ENCODE measurements around the gene SACM1L.
"Not testable (repeated sequence)": the region's sequence is repeated elsewhere in the genome, so short reads cannot be mapped to it uniquely, and the experiment has no call there.

SACM1L gene

DNA sequence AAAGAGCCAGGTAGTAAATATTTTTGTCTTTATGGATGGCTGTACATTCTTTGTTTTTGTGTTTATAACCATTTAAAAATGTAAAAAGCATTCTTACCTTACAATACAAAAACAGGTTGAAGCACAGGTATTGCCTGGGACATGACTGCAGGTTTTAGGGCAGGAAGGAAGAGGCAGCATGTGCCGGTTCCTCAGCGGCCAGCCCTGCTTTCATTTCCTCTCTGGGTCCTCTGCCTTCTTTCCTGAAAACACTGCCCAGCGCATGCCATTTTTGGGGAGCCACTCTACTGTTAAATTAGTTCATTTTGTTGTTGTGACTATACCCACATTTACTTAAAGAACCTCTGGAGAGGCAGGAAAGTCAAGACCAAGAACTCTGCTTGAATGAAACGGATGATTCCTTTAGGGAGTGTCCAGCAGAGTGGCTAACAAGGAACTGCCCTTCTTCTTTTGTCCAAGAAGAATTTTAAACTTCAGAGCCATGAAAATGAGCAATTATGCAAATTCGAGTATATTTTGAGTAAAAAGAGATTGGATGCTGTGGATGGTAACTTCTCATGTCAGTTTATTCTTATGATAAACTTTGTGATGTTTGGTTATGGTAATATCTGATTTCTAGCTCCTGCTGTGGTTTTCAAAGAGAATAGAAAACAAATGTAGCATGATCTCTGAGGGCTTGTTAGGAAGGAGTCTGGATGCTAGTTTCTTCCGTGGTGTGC is 52.7 kb downstream of the SACM1L start:
- DNase-seq (ENCODE audit: low read depth): no peak

DNA sequence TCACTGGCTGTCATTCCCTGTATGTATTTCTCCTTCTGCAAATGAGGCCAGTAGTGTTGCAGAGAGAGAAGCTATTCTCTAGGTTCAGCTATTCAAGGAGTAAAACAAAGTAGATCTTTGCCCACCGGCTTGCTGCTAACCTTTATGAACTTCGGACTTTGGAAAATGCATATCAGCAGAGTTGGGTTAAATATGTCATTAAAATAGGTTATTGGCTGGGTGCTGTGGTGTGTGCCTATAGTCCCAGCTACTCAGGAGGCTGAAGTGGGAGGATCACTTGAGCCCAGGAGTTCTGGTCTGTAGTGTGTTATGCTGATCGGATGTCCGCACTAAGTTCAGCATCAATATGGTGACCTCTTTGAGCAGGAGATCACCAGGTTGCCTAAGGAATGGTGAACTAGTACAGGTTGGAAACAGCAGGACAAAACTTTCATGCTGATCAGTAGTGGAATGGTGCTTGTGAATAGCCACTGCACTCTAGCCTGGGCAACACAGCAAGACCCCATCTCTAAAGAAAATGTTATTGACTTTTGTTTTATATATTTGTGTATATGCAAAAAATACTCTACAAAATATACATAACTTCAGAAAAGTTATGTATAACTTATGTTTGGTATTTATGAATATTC is 53.4 kb downstream of the SACM1L start:
- DNase-seq (ENCODE audit: low read depth): no peak

DNA sequence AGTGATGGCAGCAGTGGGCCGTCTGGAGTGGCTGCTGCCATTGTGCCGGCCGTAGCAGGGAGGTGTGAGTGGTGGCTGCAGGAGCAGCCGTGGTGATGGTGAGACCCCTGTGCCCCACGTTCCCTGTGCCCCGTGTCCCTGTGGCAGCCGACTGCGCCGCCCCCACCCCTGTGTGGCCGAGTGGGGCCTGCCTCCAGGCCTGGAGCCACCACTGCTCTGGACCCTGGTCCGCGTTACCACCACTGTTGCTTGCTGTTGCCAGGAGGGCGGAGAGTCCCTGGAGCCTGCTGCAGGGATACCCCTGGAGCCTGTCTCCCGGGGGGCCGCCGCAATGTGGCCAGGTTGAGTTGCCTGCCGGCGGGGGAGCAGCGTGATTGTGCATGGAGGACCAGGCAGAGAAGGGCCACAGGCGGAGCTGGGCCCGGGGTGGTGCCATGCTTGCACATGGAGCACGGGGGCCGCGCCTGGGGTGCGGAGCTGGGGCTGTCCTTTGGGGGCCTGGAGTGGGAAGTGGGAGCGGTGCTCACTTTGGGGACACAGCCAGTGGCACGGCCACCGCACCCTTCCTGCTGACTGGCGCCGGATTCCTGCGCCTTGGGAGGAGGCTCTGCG is 57.1 kb downstream of the SACM1L start:
- DNase-seq (ENCODE audit: low read depth): no peak

DNA sequence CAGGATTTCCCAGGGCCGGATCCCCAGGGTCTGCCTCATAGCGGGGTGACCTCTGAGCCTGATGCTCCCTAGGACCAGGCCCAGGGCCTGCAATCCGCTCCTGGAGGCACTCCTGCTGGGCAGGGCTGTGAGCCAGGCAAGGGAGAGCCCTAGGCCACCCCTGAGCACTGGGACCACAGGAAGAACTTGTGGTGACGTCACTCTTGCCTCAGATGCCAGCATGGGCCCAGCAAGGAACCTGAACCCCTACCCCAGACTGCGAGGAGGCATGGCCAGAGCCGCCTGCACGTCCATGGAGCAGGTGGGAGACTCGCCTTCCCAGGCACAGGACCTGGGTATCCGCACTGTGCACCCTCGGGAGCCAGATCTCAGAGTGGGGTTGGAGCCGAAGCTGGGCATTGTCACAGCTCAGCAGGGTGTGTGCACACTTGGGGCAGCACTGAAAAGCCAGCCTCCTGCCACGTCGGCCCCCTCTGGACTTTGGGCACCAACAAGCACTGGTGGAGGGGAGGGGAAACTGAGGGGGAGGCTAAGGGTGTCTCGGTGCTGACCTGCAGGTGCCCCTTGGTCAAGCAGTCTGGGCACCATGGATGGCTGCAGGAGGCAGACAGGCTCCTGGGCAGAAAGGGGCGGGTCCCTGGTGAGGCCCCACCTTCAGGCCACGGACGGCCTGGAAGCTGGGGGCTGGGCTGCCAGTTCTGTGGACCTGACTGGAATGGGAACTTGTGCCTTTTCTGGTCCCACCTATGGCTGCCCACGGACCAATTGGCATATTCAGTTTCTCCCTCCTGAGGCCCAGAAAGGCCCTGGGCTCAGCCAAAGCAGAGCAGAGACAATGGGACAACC is 57.8 kb downstream of the SACM1L start:
- DNase-seq (ENCODE audit: low read depth): no peak

DNA sequence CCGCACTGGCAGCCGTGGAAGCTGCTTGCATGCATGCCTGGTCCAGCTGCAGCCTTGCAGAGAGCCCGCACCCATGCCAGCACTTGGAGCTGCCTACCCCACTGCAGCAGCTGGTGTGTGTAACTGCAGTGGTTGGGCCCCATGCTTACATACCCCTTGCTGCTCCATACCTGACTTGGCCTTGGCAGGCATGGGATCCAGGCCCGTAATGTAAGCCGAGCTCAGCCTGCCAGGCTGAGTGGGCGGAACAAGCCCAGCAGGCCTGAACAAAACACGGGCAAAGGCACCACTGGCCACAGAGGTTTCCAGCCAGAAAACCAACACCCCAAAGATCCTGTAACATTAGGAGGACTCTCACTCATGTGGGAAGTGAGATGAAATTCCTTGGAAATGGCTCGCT is 58.9 kb downstream of the SACM1L start:
- no peak for DNase-seq (ENCODE audit: low read depth)

DNA sequence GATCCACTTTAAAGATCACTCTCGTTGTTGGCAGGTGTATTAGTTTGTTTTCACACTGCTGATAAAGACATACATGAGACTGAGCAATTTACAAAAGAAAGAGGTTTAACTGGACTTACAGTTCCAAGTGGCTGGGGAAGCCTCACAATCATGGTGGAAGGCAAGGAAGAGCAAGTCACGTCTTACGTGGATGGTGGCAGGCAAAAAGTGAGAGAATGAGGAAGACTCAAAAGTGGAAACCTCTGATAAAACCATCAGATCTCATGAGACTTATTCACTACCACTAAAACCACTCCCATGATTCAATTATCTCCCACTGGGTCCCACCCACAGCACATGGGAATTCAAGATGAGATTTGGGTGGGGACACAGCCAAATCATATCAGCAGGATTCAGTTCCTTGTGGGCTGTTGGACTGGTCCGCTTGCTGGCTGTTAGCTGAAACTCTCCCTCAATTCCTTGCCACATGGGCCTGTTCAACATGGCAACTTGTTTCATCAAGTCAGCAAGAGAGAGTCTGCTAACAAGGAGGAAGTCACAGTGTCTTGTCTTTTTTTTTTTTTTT is 59.9 kb downstream of the SACM1L start:
- not testable (repeated sequence) for DNase-seq (ENCODE audit: low read depth)

DNA sequence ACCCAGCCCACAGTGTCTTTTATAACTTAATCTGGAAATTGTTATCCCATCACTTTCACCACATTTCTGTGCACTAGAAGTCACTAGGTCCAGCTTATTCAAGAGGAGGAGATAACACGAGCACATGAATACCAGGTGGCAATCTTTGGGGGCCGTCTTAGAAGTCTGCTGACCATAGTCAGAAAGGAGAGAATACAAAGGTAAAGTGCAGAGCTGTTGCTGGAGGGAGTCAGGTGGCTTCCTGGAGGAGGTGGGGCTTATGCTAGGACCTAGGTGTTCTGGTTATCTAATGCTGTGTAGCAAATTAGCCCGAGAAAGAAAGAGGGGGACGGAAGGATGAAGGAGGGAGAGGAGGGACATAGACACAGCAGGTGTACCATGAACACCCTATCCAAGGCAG is 60.7 kb downstream of the SACM1L start:
- no peak for DNase-seq (ENCODE audit: low read depth)

DNA sequence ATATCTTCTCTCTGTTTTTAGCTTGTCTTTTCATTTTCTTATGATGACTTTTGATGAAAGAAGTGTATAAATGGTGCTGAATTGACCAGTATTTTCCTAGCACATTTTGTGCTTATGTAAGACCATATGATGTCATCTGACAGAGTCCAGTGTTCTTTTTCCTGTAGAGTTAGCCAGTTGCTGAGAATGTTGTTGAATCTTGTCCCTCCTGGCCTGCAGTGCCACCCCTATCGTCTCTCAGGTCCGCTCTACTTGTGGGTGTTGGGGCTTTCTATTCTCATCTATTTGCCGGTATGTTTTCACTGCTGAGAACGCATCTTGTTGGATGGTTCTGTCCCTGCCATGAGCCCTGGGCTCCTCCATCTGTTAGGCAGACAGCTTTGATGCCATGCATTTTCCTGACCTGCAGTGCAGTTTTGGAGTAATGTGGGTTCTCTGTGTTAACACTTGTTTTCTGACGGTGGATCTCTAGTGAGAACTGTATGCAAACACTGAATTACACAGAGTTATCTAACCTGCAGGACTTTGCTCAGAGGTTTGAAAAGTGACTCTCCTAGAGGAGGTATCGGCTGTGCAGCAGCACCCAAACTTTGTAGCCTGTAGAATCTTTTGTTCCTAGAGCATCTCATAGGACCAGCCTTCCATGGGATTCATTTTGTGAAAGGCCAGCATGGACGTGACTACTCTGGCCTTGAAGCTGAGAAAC is 62.5 kb downstream of the SACM1L start:
- no peak for DNase-seq (ENCODE audit: low read depth)

DNA sequence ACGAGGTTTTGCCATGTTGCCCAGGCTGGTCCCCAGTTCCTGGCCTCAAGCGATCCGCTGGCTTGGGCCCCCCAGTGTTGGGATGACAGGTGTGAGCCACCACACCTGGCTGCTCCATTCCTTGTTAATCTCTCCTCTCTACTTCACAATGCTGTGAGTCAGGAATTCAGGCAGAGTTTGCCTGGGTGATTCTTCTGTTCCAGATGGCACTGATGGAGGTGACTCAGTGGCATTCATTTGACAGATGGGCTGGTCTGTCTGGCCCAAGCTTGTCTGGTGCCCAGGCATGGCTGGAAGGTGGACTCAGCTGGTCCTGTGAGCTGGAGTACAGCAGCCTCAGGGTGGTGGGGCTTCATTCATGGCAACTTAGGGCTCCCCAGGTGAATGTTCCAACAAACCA is 63.9 kb downstream of the SACM1L start:
- DNase-seq (ENCODE audit: low read depth): no peak

DNA sequence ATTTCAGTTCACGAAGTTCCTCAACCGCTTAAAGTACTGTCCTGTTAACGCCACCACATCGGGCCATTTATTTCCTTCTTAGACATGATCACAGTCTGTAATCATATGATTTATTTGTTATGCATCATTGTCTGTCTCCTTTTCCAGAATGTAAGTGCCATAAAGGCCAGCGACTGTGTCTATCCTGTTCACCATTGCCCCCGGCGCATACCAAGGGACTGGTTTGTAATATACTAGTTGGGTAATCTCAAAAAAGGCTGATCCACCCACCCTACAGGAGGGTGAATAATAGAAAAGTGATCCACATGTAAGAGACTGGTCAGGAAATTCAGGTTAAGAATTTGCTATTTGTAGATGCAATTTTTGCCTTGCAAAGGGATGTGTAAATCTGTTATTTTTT is 65.3 kb downstream of the SACM1L start:
- DNase-seq (ENCODE audit: low read depth): no peak

DNA sequence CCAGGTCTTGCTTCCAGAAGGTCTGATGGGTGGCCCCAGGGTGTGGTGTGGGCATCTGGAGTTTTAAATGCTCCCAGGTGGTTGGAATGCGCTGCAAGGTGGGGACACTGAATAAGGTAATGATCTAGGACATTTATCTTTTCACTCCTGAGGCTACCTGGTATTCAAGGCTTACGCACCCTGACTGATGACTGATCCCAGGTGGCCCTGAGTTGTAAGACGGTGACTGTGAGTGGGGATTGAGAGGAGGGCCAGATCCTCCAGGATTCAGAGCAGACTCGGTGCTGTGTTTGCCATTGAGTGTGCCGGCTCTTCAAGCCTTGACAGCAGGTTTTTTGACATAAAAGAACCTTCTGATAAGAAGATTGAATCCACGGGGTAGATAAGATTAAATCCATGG is 66.9 kb downstream of the SACM1L start:
- DNase-seq (ENCODE audit: low read depth): no peak

DNA sequence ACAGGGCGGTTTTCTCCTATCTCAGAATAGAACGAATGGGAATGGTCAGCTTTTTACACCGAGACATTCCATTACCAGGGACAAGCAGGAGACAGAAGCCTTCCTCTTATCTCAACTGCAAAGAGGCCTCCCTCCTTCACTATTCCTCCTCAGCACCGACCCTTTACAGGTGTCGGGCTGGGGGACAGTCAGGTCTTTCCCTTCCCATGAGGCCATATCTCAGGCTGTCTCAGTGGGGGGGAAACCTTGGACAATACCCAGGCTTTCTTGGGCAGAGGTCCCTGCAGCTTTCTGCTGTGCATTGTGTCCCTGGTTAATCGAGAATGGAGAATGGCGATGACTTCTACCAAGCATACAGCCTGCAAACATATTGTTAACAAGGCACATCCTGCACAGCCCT is 67.9 kb downstream of the SACM1L start:
- not testable (repeated sequence) for DNase-seq (ENCODE audit: low read depth)

DNA sequence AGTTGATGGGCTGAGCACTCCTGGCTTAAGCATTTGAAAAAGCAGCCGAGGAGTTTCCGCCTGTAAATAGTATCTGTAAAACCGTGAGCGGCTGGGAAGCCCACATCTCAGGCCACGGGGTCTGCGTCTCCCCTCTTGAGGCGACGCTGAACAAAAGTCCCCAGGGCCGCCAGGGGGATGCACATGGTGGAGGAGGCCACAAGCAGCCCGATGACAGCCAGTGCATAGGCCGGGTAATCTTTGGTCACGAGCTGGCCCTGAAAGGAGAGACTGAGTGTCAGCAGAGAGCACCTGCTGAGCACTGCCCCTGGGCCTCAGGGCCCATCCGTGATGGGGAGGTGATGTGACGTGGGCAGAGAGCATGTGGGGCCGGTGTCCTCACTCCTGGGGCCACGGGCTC is 69.7 kb downstream of the SACM1L start:
- no peak for DNase-seq (ENCODE audit: low read depth)

DNA sequence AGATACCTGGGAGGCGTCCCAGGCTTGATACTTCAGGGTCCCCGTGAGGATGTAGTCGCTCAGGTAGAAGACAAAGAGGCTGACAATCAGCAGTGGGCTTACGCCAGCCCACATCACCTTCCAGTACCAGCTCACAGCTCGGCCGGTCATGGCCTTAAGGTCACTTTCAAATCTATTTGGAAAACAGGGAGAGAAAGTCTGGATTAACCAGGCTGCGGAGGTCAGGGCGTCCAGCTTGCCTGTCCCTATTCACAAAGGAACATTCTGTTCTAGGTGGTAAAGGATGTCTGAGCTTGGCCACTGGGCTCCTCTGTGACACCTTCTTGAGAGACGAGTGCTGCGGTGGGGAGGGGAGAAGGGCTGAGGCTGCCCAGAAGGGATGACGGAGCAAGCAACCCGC is 70.7 kb downstream of the SACM1L start:
- DNase-seq (ENCODE audit: low read depth): no peak

DNA sequence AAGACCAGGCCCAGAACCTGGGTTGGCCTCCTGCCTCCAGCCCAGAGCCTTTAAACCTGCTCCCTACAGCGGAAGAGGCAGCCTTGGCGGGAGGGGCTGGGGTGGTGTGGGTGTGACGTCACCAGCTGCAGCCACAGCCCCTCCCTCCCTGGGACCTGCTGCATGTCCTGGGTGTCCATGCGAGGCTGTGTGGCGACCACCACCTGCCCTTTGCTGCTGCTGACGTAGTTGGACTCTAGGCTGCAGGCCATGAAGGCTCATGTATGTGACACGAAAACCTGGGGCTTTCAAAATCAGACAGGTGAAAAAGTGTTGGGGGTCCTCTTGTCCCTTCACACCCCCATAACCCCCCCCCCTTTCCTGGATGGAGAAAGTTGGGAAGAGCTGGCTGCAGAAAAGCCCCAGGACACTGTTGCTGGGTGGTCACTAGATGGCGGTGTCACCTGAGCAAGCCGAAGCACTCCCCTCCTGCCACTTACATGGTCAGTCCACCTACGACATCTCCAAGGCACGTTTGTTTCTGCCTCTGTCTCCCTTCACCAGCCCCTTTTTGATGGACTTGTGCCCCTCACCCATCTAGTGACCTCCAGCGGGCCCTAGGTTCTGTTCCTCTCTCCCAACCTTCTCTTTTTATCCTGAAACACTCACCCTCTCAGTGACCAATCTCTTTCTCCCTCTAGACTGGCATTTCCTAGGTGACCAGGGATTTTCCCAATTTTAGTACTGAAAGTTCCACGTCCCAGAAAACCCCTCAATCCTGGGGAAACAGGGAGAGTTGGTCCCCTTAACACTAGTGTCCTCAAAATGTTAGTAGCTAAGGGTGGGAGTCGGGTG is 71.9 kb downstream of the SACM1L start:
- DNase-seq (ENCODE audit: low read depth): peak; percentile 9

DNA sequence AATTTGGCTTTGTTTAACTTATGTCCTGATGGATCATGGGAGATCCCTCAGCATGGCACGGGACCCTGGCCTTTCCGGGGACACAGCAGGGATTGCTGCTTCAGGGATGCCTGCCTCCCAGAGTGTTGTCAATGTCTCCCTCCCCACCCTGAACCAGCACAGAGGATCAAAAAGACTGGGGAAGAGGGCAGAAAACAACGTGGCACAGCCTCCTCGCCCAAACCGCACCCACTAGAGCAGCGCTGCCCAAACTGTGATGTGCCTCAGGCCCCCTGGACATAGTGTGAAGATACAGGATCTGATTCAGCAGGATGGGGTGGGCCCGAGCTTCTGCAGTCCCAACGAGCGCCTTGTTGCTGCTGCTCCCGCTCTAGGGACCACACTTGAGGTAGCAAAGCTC is 72.6 kb downstream of the SACM1L start:
- no peak for DNase-seq (ENCODE audit: low read depth)

DNA sequence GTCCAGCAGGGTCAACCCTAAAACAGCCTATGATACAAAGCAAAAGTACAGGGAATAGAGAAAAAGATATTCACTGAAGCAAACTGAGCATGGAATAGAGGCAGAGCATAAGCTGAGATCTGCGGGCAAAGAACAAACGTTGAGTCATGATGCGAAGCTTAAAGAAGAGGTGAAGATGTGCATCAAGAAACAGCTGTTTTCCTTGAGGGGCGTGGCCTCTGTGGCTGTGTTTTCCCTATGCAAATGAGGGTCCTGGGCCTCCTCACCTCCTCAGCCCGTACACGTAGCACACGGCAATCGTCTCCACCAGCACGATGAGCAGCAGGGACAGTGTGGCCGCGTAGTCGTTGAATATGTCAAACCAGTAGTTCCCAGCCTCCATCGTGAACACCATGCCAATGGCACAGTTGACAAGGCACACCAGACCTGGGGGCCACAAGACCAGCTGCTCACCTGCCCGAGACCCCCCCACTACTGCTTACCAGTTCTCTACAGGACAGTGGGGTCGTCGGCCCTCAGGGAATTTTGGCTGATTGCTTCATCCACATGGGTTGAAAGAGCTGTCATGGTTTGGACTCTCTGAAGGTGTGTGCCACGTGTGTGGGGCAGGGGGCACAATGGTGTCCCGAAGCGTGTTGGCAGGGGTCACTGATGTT is 73.6 kb downstream of the SACM1L start:
- DNase-seq (ENCODE audit: low read depth): no peak

DNA sequence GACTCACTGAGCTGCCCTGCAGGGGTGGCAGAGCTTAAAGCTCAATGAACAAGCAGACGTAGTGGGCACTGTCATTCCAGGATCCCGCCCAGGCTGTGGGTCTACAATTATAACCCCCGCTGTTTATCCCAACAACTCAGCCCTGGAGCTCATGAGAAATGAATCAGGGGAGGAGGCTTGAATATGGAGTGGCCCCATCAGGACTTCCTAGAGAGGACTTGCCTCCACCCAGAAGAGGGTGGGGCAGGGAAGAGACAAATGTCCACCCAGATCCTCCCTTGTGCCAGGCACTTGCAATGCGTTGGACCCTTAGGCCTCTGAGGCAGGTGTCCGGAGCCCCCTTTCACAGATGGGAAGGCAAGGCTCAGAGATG is 74.1 kb downstream of the SACM1L start:
- DNase-seq (ENCODE audit: low read depth): no peak

DNA sequence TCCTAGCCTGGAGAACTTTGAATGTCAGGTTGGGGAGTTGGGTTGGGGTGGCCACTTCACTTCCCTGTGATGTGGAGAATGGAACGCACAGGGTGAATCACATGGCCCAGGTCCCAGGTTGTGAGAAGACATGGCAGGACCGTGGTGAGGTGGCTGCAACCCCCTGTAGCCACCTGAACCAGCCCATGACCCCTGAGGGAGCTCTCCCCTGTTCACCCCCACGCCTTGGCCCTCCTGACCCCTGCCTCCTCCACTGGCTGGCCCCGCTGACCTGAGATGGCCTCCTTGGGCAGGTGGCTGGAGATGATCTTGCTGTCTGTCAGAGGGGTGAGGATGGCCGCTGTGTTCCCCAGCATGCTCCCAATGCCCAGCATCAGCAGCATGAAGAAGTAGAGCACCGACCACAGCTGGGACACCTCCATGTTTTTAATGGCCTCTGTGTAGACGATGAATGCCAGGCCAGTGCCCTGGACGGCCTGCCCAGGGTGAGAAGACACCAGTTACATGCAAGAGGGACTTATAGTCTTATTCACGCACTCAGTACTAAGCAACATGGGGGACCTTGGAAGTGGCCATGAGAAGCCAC is 76.2 kb downstream of the SACM1L start:
- no peak for DNase-seq (ENCODE audit: low read depth)

DNA sequence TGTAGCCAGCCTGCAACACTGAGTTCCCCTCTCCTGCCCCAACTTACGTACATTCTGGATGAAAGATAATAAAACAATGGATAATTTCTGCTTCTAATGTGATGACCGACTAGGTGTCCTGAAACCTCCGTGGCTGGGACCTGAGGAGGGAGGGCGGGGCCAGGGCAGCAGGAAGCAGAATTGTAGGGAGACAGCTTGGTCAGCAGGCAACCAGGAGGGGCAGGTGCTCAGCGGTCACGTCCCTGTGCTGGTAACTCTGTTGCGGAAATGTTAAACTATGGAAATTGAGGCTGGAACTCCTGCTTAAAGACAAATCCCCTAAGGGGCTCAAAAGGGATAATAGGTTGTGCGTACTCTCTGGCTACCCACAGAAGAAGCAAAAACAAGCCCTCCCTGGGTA is 76.8 kb downstream of the SACM1L start:
- no peak for DNase-seq (ENCODE audit: low read depth)
